ENCODE results near the gene PDCD4. TPM values are rescaled to one million over a fixed set of nuclear protein-coding genes. Genes with fewer than 3 reads are reported as not detected.

The PDCD4 gene
- total and polyA plus RNA-seq, 9 of the 15 experiments (the other 6 are each of a cell fraction or from before 2014, with no cell fraction given) = 12.9 to 44.1 (median 33.7) TPM

GRCh38 chr10:110872145-110872983 lies 636 bp downstream of the PDCD4 start (continued):
- TF ChIP-seq ZNF280A (IDR thresholded peaks at IDR 0.05; ENCODE audit: low read depth, partially characterized antibody) = no peak
- no peak for TF ChIP-seq ZNF232 (CRISPR knock-in tag; IDR thresholded peaks at IDR 0.05)

DNA sequence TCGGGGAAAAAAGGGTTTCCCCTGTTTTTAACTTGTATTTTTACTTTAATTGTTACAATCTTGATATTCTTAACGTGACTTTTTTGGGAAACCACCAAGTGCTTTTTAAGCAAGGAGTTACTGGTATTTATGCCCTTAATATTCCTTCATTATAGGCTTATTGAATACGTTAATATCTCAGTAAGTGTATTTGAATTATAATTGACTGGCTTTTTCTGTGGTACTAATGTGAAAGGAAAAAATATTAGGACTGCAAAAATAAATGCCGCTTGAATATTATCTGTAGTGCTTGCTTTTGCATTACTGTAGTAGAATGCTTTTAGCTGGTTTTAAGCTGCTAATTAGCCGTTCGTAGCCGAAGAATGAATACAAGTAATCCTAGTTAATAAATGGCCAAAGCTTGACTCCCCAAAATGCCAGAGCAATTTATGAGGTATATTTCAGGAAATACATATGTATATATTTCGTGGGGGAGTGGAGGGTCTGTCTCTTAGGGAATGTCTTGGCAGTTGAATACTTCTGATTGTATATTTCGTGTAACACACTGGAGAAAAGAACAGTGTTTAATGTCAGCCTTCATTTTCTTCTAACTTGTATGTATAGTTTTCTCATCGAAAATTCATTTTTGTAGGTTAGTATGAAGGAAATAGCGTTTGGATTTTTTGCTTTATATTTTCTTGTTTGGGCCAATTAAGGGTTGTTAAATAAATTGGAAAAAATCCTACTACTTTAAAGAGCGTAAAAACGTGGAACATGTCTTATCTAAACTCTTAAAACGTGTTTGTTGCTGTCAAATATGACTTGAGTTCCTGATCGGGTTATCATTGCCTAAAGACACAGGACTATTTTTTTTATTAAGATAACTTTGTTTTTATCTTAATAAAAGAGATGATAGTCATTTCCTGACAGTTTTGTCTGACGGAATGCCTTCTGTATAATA lies 1.5 kb downstream of the PDCD4 start:
- peaks cover 14 to 15% of the 10 kb centered on the region in 2 experiments for H3K4me1 ChIP-seq (replicated peaks in 1 of 2; ENCODE audit: control insufficient read depth in 2 of 2, insufficient read depth in 2 of 2, low read length in 2 of 2)
- H4K20me1 ChIP-seq (replicated peaks; ENCODE audit: control insufficient read depth, insufficient read depth, low read length) = no peaks in the 10 kb centered on the region
- in situ Hi-C loops (cut with MboI) = no loop called here
- H3K79me2 ChIP-seq (ENCODE audit: control insufficient read depth, insufficient read depth, low read length) = peaks cover 35% of the 10 kb centered on the region
- H3K27ac ChIP-seq (ENCODE audit: extremely low read depth, low read depth, low read length) = peak overlapping the region; percentile 83
- FAIRE-seq = no peak
- BruUV-seq (replicated peaks) = TSS peak; percentile 58
- POLR2A ChIA-PET = interaction anchor here (0.9 to 1.2 kb wide), 4 partner anchors 10 to 127 kb away, joined by 3 to 6 read pairs (median 3); no protein-coding TSS in a partner anchor
- CTCF ChIA-PET (ENCODE audit: low intra/inter-chr PET ratio) = interaction anchor here (0.6 kb wide), 2 partner anchors 66 to 633 kb away, joined by 3 read pairs; no protein-coding TSS in a partner anchor
- no peaks in the 10 kb centered on the region for H3K9me1 ChIP-seq (ENCODE audit: control insufficient read depth, insufficient read depth, low read length)
- H3K27me3 ChIP-seq (ENCODE audit: control insufficient read depth in 2 of 2, insufficient read depth in 2 of 2, low read length in 2 of 2) = no peaks in the 10 kb centered on the region
- intact Hi-C loops (cut with micrococcal nuclease) = loop anchor here (2.0 to 10.0 kb wide), 4 partner anchors 36 to 258 kb away; no protein-coding TSS in a partner anchor
- peak overlapping the region; percentile 57 for H2AFZ ChIP-seq (ENCODE audit: low read depth, low read length)
- no peak for ATAC-seq
- 0 out of 3 replicates have a peak, but pooled peaks cover 5% of the 10 kb centered on the region for H3K36me3 ChIP-seq (ENCODE audit: control insufficient read depth, insufficient read depth, low read length)
- H3K4me2 ChIP-seq (ENCODE audit: insufficient read depth, low read length) = peak overlapping the region; percentile 84
- WGBS (ENCODE audit: insufficient coverage, low coverage, missing lambda C conversion rate) = 0% methylated on average over 15 of the region's 16 CpGs
- peak overlapping the region in 1 of 2 experiments; percentile 95; a peak in 2 of 4 replicates for H3K9ac ChIP-seq (ENCODE audit: insufficient read depth in 1 of 2, low read depth in 2 of 2, low read length in 2 of 2)
- peak overlapping the region; percentile 64 for H3K4me3 ChIP-seq
- no peak for DNase-seq (ENCODE audit: extremely low read depth in 1 of 4, low spot score in 3 of 4)
- no peaks in the 10 kb centered on the region for H3K9me3 ChIP-seq (replicated peaks; ENCODE audit: control insufficient read depth, insufficient read depth, low read depth, low read length)
- TF ChIP-seq HOXB6 (CRISPR knock-in tag; IDR thresholded peaks at IDR 0.05; ENCODE audit: borderline replicate concordance) = no peak
- TF ChIP-seq ZNF354B (CRISPR knock-in tag; IDR thresholded peaks at IDR 0.05) = no peak
- peak; percentile 14 for TF ChIP-seq HDAC3 (IDR thresholded peaks at IDR 0.05; ENCODE audit: borderline replicate concordance, partially characterized antibody)
- no peak for TF ChIP-seq ATF4 (CRISPR knock-in tag; IDR thresholded peaks at IDR 0.05)
- TF ChIP-seq ARID1B (IDR thresholded peaks at IDR 0.05) = no peak
- 0 out of 2 replicates have a peak, but pooled peaks have one; percentile 6 for TF ChIP-seq ZNF175 (CRISPR knock-in tag; IDR thresholded peaks at IDR 0.05; ENCODE audit: low read depth)
- 0 out of 4 replicates have a peak, but pooled peaks of 1 of the 2 experiments have one; percentile 36 for TF ChIP-seq HDAC1 (IDR thresholded peaks at IDR 0.05)
- TF ChIP-seq, protein P1, sequence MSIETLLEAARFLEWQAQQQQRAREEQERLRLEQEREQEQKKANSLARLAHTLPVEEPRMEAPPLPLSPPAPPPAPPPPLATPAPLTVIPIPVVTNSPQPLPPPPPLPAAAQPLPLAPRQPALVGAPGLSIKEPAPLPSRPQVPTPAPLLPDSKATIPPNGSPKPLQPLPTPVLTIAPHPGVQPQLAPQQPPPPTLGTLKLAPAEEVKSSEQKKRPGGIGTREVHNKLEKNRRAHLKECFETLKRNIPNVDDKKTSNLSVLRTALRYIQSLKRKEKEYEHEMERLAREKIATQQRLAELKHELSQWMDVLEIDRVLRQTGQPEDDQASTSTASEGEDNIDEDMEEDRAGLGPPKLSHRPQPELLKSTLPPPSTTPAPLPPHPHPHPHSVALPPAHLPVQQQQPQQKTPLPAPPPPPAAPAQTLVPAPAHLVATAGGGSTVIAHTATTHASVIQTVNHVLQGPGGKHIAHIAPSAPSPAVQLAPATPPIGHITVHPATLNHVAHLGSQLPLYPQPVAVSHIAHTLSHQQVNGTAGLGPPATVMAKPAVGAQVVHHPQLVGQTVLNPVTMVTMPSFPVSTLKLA (conservative IDR thresholded peaks at IDR 0.05) = peak in 1 of 2 experiments; percentile 29; a peak in 1 of 4 replicates
- TF ChIP-seq CHD1 (IDR thresholded peaks at IDR 0.05; ENCODE audit: low read length) = peak; percentile 58
- peak; percentile 1 for TF ChIP-seq TBP (optimal IDR thresholded peaks at IDR 0.05; ENCODE audit: low read depth, low read length)
- peak; percentile 51 for TF ChIP-seq DACH1 (IDR thresholded peaks at IDR 0.05; ENCODE audit: partially characterized antibody)
